VCaP (cell line): Measurements from ENCODE around the gene SCGB1C1.

Experiments
- H3K27ac ChIP-seq: fragments of 450-650 bp; 2 replicates; pipeline ENCODE4 v1.5.1; 2017
- CTCF ChIP-seq: fragments of 450-650 bp; conservative IDR thresholded peaks from 2 replicates; pipeline ENCODE4 v1.5.1; 2017; ENCODE audit warnings: mild to moderate bottlenecking, moderate library complexity

Gene SCGB1C1

GRCh38 chr11:208181-208916, 15.5 kb downstream of the SCGB1C1 start:
- H3K27ac ChIP-seq, result peak overlapping the region; percentile 96
- TF ChIP-seq CTCF, result no peak

- peak overlapping the region; percentile 96 for H3K27ac ChIP-seq
- no peak for TF ChIP-seq CTCF
Observed at GRCh38 chr11:208917-209260, 16.0 kb downstream of the SCGB1C1 start.

- H3K27ac ChIP-seq, result peak overlapping the region; percentile 96
- no peak for TF ChIP-seq CTCF
Observed at GRCh38 chr11:209275-210121, 16.6 kb downstream of the SCGB1C1 start.

GRCh38 chr11:210122-210802, 17.4 kb downstream of the SCGB1C1 start:
- H3K27ac ChIP-seq, result peak overlapping the region; percentile 96; the same call in 1 of the 2 replicates
- TF ChIP-seq CTCF, result no peak

- TF ChIP-seq CTCF, result no peak
- H3K27ac ChIP-seq, result no peak overlapping the region
Observed at GRCh38 chr11:210803-211180, 17.9 kb downstream of the SCGB1C1 start.

GRCh38 chr11:211295-211694, 18.4 kb downstream of the SCGB1C1 start:
- no peak for TF ChIP-seq CTCF
- H3K27ac ChIP-seq, result no peak overlapping the region

GRCh38 chr11:211741-212140, 18.9 kb downstream of the SCGB1C1 start:
- no peak for TF ChIP-seq CTCF
- no peak overlapping the region for H3K27ac ChIP-seq
